IPS-18c (cell line): Measurements from ENCODE around the gene EBF4.

Experiments
- H3K4me3 ChIP-seq: 2 replicates; pipeline ENCODE4 v1.7.0; 2013; ENCODE audit warnings: low read depth, mild to moderate bottlenecking, low read length, moderate library complexity; ENCODE audit not compliant: insufficient read depth
- H3K9me3 ChIP-seq: one replicate; pipeline ENCODE4 v1.6.1; 2013; ENCODE audit warnings: mild to moderate bottlenecking, low read length, moderate library complexity; ENCODE audit not compliant: control insufficient read depth, insufficient read depth

Gene EBF4

DNA sequence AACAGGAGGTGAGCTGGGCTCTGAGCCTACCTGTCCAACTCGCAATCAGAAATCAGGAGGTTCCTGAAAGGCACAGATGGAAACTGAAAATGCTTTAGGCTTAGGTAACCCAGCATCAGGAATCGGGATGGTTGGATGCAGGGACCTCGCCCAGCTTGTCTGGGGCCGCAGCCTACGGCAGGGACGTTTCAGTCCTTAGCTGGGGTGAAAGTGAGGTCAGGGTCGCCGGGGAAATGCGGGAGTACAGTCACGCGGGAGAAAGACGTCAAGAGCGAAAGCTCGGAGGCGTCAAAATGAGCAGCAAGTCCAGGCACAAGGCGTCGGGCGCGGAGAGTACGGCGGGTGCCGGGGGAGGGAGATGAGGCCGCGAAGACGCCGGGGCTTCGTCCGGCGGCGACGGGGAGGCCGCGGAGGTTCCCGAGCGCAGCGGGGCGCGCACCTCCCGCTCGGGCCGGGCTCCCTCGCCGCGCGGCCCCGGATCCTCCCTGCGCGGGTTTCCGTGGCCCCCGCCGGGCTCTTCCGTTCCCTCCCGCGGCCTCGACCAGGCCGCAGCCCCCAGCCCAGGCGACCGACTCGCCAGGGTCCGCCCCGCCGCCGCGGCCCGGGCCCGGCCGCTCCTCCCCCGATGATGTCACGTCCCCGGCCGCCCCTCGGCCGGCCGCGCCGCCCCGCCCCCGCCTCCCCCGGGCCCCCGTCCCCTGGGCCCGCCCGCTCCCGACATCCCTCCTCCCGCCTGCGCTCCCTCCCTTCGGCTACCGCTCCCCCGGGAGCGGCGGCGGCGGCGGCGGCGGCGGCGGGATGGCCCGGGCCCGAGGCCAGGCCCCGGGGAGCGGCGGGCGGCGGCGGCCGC, at the start of gene EBF4:
Gene EBF4, plus strand, starts transcription at position 745 of the 850 bp plus-strand sequence. CDS start 866 bp downstream, outside the sequence.
- Histone ChIP-seq H3K9me3 (peaks cover 3% of the 10 kb centered on the region), H3K4me3 (peak within 1 kb of the TSS; percentile 41; the same call in 1 of the 2 replicates)

- Histone ChIP-seq H3K4me3 (no peak overlapping the region), H3K9me3 (no peaks in the 10 kb centered on the region)
These were observed 48.9 kb upstream of the EBF4 start for GRCh38 chr20:2643708-2644107.

DNA sequence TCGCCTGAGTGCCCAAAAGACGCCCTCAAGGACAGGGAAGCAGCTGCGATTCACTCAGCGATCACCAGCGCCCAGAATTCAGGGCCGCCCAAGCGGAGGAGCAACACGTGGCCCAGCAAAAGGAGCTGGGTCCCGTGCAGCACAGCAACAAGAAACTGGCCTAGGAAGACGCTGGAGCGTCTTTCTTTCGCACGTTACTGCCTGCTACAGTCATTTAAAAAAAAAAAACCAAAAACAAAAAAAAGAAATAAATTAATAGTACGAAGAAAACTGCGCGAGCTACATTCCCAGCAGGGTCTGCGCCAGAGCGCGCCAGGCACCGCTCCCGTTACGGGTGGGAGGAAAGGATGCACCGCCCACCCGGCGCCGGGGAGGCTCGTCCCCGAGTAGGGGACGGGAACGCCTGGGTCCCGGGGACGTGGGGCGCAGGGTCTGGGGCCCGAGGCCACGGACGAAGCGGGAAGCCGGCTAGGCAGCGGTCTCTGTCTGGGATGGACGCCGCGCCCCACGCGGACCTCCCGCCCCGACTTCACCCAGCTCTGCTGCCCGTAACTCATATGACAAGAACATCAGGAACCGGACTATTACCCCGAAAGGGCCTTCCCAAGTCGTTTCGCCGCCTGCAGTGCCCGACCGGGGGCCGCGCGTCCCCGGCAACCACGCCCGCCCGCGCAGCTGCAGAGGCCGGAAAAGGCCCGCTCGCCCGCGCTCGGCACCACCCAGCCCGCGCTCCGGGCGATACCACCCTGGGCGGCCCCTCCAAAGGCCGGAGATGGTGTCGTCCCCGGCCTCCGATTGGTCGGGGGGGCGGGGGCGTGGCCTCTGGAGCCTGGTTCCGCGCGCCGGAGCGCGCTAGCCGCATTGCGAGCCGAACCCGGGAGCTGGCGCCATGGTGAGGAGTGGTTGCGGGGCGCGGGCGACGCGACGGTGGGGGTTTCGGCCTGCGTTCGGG, 40.5 kb upstream of the EBF4 start, which contains the start of gene NOP56:
Gene NOP56, plus strand, starts transcription at position 861 of the 952 bp plus-strand sequence. Its CDS starts 29 bp downstream, at position 890.
- H3K4me3 ChIP-seq: peak within 1 kb of the TSS; percentile 100
- no peaks in the 10 kb centered on the region for H3K9me3 ChIP-seq

DNA sequence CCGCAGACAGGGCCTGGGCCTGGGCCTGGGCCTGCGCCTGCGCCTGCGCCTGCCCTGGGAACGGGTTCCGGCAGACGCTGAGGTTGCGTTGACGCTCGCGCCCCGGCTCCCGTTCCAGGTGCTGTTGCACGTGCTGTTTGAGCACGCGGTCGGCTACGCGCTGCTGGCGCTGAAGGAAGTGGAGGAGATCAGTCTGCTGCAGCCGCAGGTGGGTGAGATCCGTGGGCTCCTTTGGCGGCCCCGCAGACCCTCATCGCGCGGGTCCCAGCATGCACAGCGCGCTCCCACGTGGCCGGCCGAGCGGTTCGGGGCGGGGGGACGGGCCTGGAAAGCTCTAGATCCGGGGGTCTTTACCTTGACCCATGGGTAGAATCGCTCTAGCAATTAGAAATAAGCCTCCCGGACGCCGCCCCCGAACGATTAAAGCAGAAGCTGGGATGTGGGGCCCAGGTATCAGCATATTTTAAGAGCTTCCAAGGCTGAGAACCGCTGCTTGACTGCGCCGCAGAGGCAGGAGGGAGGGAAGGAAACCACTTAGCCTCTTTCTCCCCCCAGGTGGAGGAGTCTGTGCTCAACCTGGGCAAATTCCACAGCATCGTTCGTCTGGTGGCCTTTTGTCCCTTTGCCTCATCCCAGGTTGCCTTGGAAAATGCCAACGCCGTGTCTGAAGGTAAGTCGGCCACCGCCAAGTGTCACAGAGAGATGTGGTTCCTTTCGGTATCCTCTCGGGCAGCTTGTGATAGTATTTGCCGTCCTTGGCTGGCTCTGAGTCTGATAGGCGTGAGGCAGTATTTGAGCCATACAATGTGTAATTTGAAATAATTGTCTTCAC, 39.6 kb upstream of the EBF4 start:
- no peaks in the 10 kb centered on the region for H3K9me3 ChIP-seq

GRCh38 chr20:2653556-2654383, 38.8 kb upstream of the EBF4 start:
- no peaks in the 10 kb centered on the region for H3K9me3 ChIP-seq

More for the DNA sequence above, 39.6 kb upstream of the EBF4 start:
- H3K4me3 ChIP-seq: peak overlapping the region; percentile 100

DNA sequence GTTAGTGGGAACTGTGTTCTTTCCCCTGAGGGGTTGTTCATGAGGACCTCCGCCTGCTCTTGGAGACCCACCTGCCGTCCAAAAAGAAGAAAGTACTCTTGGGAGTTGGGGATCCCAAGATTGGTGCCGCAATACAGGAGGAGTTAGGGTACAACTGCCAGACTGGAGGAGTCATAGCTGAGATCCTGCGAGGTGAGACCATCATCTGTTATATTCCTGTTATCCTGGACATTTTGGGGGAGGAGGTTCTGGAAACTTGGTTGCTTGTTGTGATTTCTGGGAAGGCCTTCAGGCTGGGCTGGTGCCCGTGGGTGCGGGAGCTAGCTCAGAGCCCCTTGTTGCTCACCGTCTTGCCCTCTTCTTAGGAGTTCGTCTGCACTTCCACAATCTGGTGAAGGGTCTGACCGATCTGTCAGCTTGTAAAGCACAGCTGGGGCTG, 38.2 kb upstream of the EBF4 start:
- H3K4me3 ChIP-seq: no peak overlapping the region; the same call in 1 of the 2 replicates
- no peaks in the 10 kb centered on the region for H3K9me3 ChIP-seq

More at GRCh38 chr20:2653556-2654383, 38.8 kb upstream of the EBF4 start:
- peak overlapping the region; percentile 100 for H3K4me3 ChIP-seq

- H3K9me3 ChIP-seq: no peaks in the 10 kb centered on the region
- no peak overlapping the region for H3K4me3 ChIP-seq
These were observed 37.7 kb upstream of the EBF4 start for GRCh38 chr20:2654831-2655230.

- Histone ChIP-seq H3K4me3 (no peak overlapping the region), H3K9me3 (no peaks in the 10 kb centered on the region)
These were observed 37.1 kb upstream of the EBF4 start for GRCh38 chr20:2655331-2656116.

GRCh38 chr20:2656471-2657117, 36.0 kb upstream of the EBF4 start:
- no peaks in the 10 kb centered on the region for H3K9me3 ChIP-seq
- H3K4me3 ChIP-seq: no peak overlapping the region

DNA sequence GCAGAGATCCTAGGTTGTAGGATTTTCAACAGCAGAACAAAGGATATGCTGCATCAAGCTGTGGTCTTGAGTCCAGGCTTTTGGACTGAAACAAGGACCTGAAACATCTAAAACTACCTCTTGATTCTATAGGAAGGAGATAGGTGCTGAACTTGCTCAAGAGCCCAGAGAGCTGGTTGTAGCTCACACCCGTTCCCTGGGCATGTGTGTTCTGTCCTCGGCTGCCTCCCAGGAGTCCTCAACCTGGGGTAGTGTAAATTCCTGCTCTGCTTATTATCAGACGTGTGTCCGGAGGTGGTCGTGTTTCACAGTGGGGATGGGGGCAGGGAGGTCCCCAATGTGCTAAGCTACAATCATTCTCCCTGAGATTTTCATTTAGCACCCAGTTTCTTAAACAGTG, 35.3 kb upstream of the EBF4 start:
- no peaks in the 10 kb centered on the region for H3K9me3 ChIP-seq
- no peak overlapping the region for H3K4me3 ChIP-seq

DNA sequence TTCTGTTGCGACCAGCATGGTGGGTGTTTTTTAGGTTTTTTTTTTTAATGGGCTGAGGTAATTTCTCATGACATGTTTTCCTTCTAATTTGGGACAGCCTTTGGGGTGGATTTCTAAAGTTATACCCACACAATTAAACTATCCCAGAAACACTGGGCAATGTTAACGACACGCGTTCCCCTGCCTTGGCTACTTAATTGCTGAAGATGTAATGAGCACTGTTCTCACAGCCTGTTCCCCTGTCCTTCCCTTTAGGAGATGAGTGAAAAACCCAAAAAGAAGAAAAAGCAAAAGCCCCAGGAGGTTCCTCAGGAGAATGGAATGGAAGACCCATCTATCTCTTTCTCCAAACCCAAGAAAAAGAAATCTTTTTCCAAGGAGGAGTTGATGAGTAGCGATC, 34.9 kb upstream of the EBF4 start:
- Histone ChIP-seq H3K9me3 (no peaks in the 10 kb centered on the region), H3K4me3 (no peak overlapping the region)

- no peak overlapping the region for H3K4me3 ChIP-seq
- no peaks in the 10 kb centered on the region for H3K9me3 ChIP-seq
These were observed 33.9 kb upstream of the EBF4 start for GRCh38 chr20:2658414-2659354.

DNA sequence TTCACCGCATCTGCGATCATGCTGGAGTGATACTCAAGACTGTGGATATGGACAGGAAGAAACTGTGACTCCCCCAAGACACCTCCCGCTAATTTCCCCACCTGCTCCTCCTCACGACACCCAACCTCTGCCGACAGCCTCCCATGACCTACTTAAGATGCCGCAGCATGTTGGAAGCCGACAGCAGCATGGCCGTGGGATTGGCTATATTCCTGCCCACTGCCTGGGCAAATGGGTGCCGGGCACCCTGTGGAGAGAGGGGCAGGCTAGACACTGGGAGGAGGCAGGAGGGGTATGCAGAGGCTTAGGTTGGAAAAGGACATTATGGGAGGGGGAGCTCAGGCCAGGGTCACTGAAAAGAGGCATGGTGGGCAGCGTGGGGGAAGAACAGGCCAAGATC, 33.0 kb upstream of the EBF4 start:
- H3K9me3 ChIP-seq: no peaks in the 10 kb centered on the region
- no peak overlapping the region for H3K4me3 ChIP-seq

DNA sequence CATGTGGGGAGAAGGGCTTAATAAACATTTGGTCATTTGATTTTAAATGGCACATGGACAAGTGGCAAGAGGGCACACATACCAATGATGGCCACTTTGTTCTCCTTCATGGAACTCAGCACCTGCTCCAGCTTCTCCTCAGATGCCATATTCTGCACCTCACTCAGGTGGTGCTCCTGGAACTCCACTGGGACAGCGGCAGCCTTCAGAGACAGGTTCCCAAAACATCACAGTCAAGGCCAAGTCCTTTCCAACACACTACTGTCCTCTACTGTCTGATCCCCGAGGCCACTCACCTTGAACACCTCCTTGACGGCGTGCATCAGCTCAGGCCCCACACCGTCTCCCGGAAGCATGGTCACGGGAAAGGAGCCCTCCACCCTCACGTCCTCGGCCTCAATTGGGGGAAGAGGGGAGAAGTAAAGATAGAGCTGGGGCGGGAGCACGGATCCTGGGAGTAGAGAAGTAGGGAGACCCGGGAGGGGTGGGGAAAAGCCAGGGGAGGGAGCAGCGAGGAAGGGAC, 29.2 kb upstream of the EBF4 start:
- no peaks in the 10 kb centered on the region for H3K9me3 ChIP-seq
- peak overlapping the region; percentile 96 for H3K4me3 ChIP-seq
